ENCODE measurements around the gene B3GAT2. TPM values are rescaled to one million over a fixed set of nuclear protein-coding genes. Genes with fewer than 3 reads are reported as not detected.

Gene B3GAT2
- total and polyA plus RNA-seq, 2 of the 13 experiments (the other 11 are each of a cell fraction or from before 2014, with no cell fraction given) = 0.01 to 0.02 TPM

GRCh38 chr6:70955441-70956190 is 1.2 kb downstream of the B3GAT2 start (continued):
- TF ChIP-seq PRDM4 (CRISPR knock-in tag; IDR thresholded peaks at IDR 0.05; ENCODE audit: borderline replicate concordance) (no peak), PBX3 (CRISPR knock-in tag; IDR thresholded peaks at IDR 0.05; ENCODE audit: borderline replicate concordance) (no peak), SIX1 (CRISPR knock-in tag; IDR thresholded peaks at IDR 0.05; ENCODE audit: borderline replicate concordance) (no peak), DZIP1 (CRISPR knock-in tag; IDR thresholded peaks at IDR 0.05) (no peak), ZNF784 (CRISPR knock-in tag; IDR thresholded peaks at IDR 0.05; ENCODE audit: borderline replicate concordance) (0 out of 2 replicates have a peak, but pooled peaks have one; percentile 53), THRA (CRISPR knock-in tag; IDR thresholded peaks at IDR 0.05; ENCODE audit: borderline replicate concordance) (no peak), ZBTB1 (CRISPR knock-in tag; IDR thresholded peaks at IDR 0.05; ENCODE audit: borderline replicate concordance) (no peak), GTF2F1 (IDR thresholded peaks at IDR 0.05; ENCODE audit: low read length) (no peak), ARNT (IDR thresholded peaks at IDR 0.05) (no peak), ZSCAN20 (CRISPR knock-in tag; IDR thresholded peaks at IDR 0.05; ENCODE audit: borderline replicate concordance) (peak; percentile 60; the same call in 1 of the 2 replicates), HCFC1 (IDR thresholded peaks at IDR 0.05; ENCODE audit: low read depth, low read length) (no peak), FOXK1 (CRISPR knock-in tag; IDR thresholded peaks at IDR 0.05; ENCODE audit: borderline replicate concordance, low read depth) (no peak), KDM5A (IDR thresholded peaks at IDR 0.05; ENCODE audit: borderline replicate concordance, low read length) (no peak), SUZ12 (IDR thresholded peaks at IDR 0.05; ENCODE audit: low read depth, low read length) (no peak), CENPBD1 (CRISPR knock-in tag; IDR thresholded peaks at IDR 0.05; ENCODE audit: borderline replicate concordance, low read depth) (no peak; the same call in 1 of the 2 replicates), ZNF251 (CRISPR knock-in tag; IDR thresholded peaks at IDR 0.05) (no peak), NR0B2 (CRISPR knock-in tag; IDR thresholded peaks at IDR 0.05) (peak; percentile 82; the same call in 1 of the 2 replicates), ZNF614 (CRISPR knock-in tag; IDR thresholded peaks at IDR 0.05; ENCODE audit: borderline replicate concordance) (peak; percentile 60; the same call in 1 of the 2 replicates)

Measured in HepG2 (cell line).